Measurements from ENCODE around the gene CCDC157.

- TF ChIP-seq CTCF (IDR thresholded peaks at IDR 0.05) (no peak), POLR2AphosphoS5 (IDR thresholded peaks at IDR 0.05; ENCODE audit: insufficient read depth in 1 of 2, low read depth in 1 of 2) (peak in 1 of 2 donors; percentile 82), POLR2A (IDR thresholded peaks at IDR 0.05) (no peak)
Observed at GRCh38 chr22:30325065-30325720, 31.6 kb upstream of the CCDC157 start.
